Measurements from ENCODE around the gene TNP2. TPM values are rescaled to one million over a fixed set of nuclear protein-coding genes. Genes with fewer than 3 reads are reported as not detected.

Gene TNP2
- total and polyA plus RNA-seq, 2 experiments from 2014 or later, result not detected

- H3K4me1 Mint-ChIP-seq, result peaks cover 8% of the 10 kb centered on the region
- Histone ChIP-seq H3K4me2 (no peak overlapping the region), H3K27me3 (ENCODE audit: insufficient read depth) (no peaks in the 10 kb centered on the region), H3K36me3 (ENCODE audit: insufficient read depth) (no peaks in the 10 kb centered on the region), H3K79me2 (replicated peaks; ENCODE audit: insufficient read depth) (no peaks in the 10 kb centered on the region), H3F3A (replicated peaks; ENCODE audit: low read depth) (0 out of 2 replicates have a peak, but pooled peaks cover 6% of the 10 kb centered on the region), H4K20me1 (replicated peaks; ENCODE audit: insufficient read depth) (no peaks in the 10 kb centered on the region), H3K4me1 (ENCODE audit: insufficient read depth) (peaks cover 9% of the 10 kb centered on the region; the same call in 1 of the 2 replicates), H3K9me2 (ENCODE audit: insufficient read depth) (no peaks in the 10 kb centered on the region), H3K4me3 (no peak overlapping the region), H3K27ac (ENCODE audit: low read depth) (no peak overlapping the region), H2AFZ (no peak overlapping the region)
- no peaks in the 10 kb centered on the region for H3K36me3 Mint-ChIP-seq (ENCODE audit: low read depth)
- H3K27me3 Mint-ChIP-seq (ENCODE audit: insufficient read depth, low read depth, poor library complexity), result peaks cover 15% of the 10 kb centered on the region
- TF ChIP-seq ZNF331 (CRISPR knock-in tag; IDR thresholded peaks at IDR 0.05; ENCODE audit: low read depth) (no peak), NANOG (IDR thresholded peaks at IDR 0.05; ENCODE audit: borderline replicate concordance) (no peak), STAT1 (IDR thresholded peaks at IDR 0.05; ENCODE audit: unreplicated experiment) (no peak), JUNB (IDR thresholded peaks at IDR 0.05; ENCODE audit: unreplicated experiment) (no peak), CREB1 (CRISPR knock-in tag; IDR thresholded peaks at IDR 0.05; ENCODE audit: low read depth) (no peak), ETS1 (IDR thresholded peaks at IDR 0.05) (no peak), POLR2AphosphoS5 (IDR thresholded peaks at IDR 0.05; ENCODE audit: low read depth) (no peak), ZNF114 (CRISPR knock-in tag; IDR thresholded peaks at IDR 0.05) (no peak)
- TF ChIP-seq, protein P1, sequence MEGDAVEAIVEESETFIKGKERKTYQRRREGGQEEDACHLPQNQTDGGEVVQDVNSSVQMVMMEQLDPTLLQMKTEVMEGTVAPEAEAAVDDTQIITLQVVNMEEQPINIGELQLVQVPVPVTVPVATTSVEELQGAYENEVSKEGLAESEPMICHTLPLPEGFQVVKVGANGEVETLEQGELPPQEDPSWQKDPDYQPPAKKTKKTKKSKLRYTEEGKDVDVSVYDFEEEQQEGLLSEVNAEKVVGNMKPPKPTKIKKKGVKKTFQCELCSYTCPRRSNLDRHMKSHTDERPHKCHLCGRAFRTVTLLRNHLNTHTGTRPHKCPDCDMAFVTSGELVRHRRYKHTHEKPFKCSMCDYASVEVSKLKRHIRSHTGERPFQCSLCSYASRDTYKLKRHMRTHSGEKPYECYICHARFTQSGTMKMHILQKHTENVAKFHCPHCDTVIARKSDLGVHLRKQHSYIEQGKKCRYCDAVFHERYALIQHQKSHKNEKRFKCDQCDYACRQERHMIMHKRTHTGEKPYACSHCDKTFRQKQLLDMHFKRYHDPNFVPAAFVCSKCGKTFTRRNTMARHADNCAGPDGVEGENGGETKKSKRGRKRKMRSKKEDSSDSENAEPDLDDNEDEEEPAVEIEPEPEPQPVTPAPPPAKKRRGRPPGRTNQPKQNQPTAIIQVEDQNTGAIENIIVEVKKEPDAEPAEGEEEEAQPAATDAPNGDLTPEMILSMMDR (conservative IDR thresholded peaks at IDR 0.05; ENCODE audit: low read depth in 2 of 2), result no peak
- no peak for DNase-seq (ENCODE audit: low spot score)
- H3K9me3 Mint-ChIP-seq, result no peaks in the 10 kb centered on the region
- no peak for ATAC-seq
- H3K27ac Mint-ChIP-seq, result no peak overlapping the region
- no peak overlapping the region for H3K4me3 Mint-ChIP-seq
These were observed 39.7 kb downstream of the TNP2 start for GRCh38 chr16:11229432-11229831.

GRCh38 chr16:11225677-11226549 lies 43.2 kb downstream of the TNP2 start:
- no peaks in the 10 kb centered on the region for H3K9me2 ChIP-seq (ENCODE audit: insufficient read depth)
- no peaks in the 10 kb centered on the region for H3K36me3 Mint-ChIP-seq (ENCODE audit: low read depth)
- no peaks in the 10 kb centered on the region for H3K79me2 ChIP-seq (replicated peaks; ENCODE audit: insufficient read depth)
- H3K9me3 Mint-ChIP-seq, result no peaks in the 10 kb centered on the region
- H3K27me3 ChIP-seq (ENCODE audit: insufficient read depth), result no peaks in the 10 kb centered on the region
- no peak overlapping the region for H3K4me2 ChIP-seq
- H3K27ac ChIP-seq (ENCODE audit: low read depth), result no peak overlapping the region
- peaks cover 9% of the 10 kb centered on the region for H3K27me3 Mint-ChIP-seq (ENCODE audit: insufficient read depth, low read depth, poor library complexity)
- H3K4me1 Mint-ChIP-seq, result peaks cover 2% of the 10 kb centered on the region; the same call in 1 of the 3 replicates
- no peak overlapping the region for H2AFZ ChIP-seq
- ATAC-seq, result no peak
- TF ChIP-seq NANOG (IDR thresholded peaks at IDR 0.05; ENCODE audit: borderline replicate concordance), result no peak
- no peak for DNase-seq (ENCODE audit: low spot score)
- H3K27ac Mint-ChIP-seq, result no peak overlapping the region
- no peak overlapping the region for H3K4me3 Mint-ChIP-seq
- H3K36me3 ChIP-seq (ENCODE audit: insufficient read depth), result no peaks in the 10 kb centered on the region
- no peaks in the 10 kb centered on the region for H3K4me1 ChIP-seq (ENCODE audit: insufficient read depth)
- H4K20me1 ChIP-seq (replicated peaks; ENCODE audit: insufficient read depth), result no peaks in the 10 kb centered on the region
- no peak overlapping the region for H3K4me3 ChIP-seq
- no peaks in the 10 kb centered on the region for H3F3A ChIP-seq (replicated peaks; ENCODE audit: low read depth)
